Raji (cell line): Measurements from ENCODE around the gene BANF2.

Experiments used
- POLR2A ChIP-seq: IDR thresholded peaks from 2 replicates; pipeline ENCODE4 v1.6.1; 2011; ENCODE audit warnings: low read depth, low read length, control low read depth; ENCODE audit not compliant: insufficient read depth

BANF2 gene

DNA sequence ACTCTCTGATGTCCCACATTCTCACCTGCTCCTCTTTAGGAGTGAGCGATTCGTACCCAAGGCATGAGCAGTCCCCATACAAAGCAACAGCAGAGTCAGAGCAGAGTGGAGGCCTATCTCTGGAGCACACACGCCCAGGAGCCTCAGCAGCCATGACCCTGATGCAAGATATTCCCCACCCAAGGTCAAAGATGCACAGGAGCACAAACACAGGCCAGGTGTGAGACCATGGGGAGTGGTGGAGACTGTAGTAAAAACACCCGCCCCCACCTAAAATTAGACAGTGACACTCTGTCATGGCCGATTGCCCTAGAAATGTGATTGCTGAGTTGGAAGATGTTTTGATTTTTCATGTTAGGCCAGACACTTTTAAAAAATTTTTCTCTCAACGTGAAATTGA lies 39.1 kb upstream of the BANF2 start:
- TF ChIP-seq POLR2A, result 0 out of 2 replicates have a peak, but pooled peaks have one; percentile 17

DNA sequence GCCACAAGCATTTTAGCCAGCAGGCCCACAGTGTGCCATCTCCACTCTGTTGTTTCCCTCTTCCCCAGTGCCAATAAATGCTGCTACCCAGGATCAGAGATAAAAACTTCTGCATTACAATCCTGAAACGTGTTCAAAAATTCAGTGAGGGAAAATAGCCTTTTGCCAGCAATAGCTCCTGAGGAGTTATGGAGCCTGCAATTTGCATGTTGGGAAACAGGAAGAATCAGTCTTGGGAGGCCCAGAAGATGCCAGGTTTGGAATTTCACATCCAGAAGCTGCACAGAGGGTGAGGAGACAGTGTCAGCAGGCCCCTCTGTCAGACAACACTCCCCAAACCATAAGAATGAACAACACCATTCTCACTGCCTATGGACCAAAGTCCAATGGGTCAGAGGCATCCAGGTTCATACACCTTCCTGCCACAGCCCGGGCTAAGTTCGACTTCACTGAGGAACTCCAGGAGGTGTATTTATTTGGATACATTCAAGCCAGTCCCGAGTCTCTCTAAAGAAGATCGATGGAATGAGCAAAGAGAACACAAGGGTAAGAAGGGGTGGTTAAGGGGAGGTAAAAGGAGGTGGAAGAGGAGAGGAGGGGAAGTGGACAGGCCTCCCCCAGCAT lies 38.5 kb upstream of the BANF2 start:
- TF ChIP-seq POLR2A, result no peak

DNA sequence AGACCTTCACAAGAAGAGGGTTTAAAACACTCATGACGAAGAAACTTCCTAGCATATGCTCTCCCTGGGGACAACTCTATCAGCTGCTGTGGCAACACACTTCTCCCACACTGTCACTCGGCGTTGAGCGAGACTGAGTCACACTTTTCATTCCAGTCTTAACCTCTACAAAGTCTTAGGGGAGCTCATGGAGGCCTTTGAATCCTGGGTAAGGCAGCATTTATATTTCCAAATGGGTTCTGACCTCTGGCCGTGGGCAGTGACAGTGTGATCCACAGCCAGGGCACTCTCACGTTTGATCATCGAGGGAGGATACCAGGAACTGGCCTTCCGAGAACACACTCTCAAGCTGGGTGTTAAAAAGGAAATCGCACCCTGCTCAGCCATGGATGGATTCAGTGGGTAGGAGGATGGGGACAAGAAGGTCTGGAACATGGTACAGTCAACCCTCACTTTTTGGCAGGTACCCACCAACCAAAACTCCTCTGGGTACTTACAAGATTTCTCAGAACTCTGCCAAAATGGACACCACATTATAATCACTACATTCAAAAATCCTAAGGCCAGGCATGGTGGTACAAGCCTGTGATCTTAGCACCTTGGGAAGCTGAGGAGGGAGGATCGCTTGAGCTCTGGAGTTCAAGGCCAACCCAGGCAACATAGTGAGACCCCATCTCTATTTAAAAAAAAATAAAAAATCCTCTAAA lies 37.3 kb upstream of the BANF2 start:
- TF ChIP-seq POLR2A, result no peak

DNA sequence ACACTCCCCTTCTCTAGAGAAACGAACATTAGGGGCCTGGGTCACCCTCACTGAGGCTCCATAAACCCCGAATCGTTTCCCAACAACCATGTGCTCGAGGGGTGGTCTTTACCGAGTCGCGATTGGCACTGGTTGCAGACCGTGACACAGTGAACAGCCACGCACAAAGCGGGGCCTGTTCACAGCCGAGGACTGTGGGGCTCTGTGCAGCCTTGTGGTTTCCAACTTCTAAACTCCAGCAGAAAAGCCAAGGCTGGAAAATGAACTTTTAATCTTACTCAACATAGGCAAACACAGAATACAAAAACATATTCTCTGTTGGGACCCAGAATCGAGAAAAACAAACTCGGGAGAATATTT lies 36.7 kb upstream of the BANF2 start:
- no peak for TF ChIP-seq POLR2A

DNA sequence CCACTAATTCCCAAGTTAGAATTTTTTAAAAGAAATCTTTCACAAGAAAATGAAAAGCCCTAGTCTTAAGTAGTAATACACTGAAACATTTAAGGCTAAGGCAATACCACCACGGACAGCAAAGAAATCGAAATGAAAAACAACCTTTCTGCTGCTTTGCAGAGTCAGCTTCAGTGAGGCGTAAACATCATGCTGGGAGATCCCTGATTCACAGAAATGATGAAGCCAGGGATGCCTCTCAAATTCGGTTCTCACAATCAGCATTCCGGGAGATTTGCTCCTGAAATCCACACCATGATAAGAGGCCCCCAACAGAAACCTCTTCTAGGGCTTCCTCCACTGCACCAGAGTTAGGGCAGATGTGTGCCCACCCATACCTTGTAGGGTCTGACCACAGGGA lies 36.3 kb upstream of the BANF2 start:
- TF ChIP-seq POLR2A, result no peak

DNA sequence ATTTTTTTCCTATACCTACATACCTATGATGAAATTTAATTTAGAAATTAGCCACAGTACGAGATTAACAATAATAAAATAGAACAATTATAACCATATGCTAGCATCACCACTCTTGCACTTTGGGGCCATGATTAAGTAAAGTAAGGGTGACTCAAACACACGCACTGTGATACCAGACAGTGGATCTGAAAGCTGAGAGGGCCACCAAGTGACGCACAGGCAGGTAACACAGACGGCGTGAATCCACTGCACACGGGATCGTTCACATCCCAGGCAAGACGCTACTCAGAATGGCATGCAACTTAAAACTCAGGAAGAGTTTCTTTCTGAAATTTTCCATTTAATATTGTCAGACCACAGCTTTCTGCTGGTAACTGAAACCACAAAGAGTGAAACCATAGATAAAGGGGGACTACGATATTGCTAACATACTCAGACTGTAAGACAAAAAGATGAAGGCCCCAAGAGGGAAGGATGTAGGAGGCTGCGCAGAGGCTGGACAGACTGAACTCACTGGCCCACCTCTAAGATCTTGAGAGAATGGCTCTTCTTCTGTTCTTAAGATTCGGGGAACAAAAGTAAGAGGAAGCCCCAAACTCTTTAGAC lies 35.6 kb upstream of the BANF2 start:
- TF ChIP-seq POLR2A, result no peak

DNA sequence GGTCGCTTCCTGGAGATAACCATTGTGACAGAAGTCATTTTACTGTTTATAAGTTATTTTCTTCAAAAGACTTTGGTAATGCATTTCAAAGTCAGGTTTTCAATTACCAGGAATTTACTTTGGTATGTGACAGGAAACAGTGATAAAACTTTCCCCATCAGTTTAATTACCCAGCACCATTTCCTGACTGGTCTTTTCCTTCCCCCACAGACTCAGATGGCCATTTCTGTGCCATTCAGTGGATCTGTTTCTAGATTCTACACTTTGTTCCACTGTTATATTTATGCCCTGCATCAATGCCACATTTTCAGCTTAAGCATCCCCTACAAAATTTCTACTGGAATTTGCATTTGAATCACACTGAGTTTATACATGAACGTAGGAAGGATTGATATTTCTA lies 34.0 kb upstream of the BANF2 start:
- TF ChIP-seq POLR2A, result no peak

DNA sequence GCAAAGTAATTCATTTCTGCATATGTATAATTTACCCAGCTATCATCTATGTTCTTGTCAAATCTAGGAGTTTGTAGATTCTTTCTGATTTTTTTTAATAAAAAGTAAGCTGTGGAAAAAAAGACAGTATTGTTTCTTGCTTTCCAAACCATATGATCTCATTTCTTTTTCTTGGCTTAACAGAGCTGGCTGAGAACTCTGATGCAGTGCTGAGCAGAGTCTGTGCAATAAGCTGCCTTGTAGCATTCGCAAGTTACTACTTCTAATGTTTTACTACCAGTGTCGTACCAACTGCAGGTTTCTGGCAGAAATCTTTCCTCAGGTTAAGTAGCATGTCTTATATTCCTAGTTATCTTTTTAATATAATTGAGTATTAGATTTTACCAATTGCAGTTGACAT lies 33.3 kb upstream of the BANF2 start:
- no peak for TF ChIP-seq POLR2A

DNA sequence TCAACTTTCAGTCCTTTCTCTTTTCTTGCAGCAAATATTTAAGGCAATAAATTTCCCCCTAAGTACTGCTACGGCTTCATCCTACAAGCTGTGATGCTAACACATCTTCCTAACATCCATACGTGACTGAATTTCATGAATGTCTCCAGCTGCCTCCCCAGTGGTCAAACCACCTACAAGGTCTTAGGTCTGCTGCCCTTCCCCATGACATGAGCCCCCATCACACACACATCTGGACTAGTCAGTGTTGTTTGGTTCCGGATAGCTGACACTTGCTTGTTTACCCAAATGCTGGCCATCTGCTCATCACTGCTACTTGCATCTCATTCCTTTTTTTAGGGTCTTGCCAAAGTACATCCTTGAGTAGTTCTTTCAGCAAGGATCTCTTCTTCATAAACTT lies 32.3 kb upstream of the BANF2 start:
- TF ChIP-seq POLR2A, result no peak

DNA sequence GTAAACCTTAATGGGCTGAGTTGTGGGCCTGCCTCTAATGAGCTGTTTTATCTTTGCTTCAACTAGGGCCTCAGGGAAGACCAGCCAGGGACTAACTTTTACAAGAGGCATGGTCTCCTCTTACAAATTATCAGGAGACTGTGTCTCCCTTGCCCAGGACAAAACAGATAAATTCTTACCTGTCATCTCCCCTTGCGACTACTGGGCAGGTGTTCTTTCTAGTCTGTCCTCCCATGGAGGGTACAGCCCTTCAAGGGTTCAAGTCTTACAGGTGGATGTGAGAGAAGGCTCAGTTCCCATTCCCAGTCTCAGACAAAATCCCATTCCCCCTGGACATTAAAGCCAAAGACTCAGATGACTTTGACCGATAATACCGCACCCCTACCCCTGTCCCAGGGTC lies 31.3 kb upstream of the BANF2 start:
- TF ChIP-seq POLR2A, result no peak

DNA sequence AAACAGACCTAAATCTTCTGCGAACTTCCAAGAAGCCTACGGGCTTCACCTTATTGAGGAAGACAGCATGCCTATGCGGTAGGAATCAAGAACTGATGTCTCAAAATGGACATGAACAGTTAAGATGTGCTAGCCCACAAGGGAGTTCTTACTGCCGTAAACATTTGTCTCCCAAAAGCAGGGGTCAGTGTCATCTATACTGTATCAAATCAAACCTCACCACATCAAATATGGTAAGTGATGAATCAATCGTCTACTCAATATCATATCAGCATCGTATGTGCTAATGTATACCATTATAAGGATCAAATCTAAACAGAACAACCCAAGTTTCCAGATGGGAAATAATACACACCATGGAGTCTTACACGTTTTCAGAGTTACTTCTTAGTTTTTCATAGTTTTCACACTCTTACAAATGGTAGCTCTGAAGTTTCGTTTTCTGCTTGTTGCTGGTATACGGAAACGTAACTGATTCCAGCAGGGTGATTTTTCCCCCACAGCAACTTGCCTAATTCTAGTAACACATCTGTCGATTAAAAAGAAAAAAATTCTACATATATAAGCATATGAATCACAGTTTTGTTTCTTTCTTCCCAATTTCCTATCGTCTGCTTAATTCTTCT lies 30.3 kb upstream of the BANF2 start:
- TF ChIP-seq POLR2A, result no peak

DNA sequence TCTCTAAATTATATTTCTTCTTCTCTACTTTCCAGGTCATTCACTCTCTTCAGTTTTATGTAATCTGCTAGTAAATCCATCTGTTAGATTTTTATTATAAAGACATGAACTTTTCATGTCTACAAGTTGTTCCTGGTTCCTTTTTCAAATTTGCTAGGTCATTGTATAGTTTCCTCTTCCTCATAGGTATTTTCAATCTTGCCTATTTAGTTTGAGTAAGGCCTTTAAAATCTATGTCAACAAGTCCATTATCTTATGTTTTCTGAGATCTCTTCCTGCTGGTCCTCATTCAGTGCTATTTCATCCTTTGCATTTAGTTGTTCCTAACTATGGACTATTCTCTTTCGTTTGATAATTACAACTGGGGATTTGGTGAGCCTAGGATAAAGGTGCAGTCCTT lies 28.8 kb upstream of the BANF2 start:
- TF ChIP-seq POLR2A, result no peak

DNA sequence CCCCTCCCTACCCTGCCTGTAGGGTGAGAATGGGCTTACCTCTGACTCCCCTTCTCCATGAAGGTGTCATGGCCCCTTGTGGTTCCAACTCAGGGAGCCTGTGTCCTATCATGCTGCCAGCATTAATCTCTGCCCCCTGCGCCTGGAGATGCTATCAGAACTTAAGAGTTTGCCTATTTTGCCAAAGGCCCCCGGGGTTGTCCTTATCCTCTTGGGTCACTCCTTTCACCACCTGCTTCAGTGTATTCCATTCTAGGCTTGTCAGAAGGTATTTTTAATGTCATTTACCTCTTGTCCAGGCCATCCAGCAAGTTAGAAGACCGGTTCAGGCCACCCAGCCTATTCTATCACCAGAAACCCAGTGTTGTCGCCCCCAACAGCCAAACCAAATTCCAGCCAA lies 28.2 kb upstream of the BANF2 start:
- no peak for TF ChIP-seq POLR2A

DNA sequence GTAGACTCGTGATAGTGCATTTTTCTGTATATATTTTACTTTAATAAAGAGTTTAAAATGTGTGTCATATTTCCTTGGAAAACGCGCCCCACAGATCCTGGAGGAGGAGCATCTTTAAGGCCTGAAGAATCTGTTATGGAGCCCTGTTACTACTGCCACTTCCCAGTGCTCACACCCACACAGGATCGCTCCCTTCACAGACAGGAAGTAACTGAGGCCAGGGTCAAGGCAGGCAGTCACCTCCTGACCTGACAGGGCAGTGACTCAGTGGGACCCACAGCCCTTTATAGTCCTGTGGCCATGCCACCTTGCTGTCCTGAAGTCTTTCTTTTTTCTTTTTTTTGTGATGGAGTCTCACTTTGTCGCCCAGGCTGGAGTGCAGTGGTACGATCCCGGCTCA lies 26.7 kb upstream of the BANF2 start:
- no peak for TF ChIP-seq POLR2A

DNA sequence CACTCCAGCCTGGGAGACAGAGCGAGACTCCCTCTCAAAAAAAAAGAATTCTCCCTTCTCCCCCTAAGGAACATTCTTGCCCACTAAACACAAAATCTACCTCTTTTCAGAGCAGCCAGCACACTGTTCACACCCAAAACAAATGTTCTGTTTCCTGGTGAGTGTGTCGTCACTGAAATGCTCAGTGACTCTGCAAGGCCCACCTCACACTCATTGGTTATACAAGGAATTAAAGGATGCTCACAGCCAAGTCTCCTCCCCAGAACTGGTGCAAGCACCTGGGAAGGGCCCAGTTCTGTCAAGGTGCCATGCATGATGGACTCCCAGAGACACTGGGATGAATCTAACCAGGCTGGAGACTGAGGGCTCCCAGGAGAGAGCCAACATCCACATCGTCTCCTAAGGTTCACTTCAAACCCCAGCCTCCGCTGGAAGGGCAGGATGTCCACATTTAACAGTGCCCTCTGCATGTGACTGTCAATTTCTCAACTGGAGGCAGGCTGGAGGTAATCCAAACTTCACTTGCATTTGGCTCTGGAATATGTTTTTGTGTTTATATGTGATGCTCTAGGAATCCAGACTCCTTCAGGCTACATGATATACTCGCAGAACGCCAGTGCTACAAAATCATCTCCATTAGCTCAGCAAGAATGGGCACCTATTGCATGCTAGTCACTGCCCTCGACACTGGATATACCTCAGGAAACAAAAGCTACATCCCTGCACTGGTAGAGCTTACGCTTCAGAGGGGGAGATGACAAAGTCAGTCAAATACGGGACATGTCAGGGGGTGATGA lies 24.8 kb upstream of the BANF2 start:
- TF ChIP-seq POLR2A, result no peak
